Hepatocyte (in vitro differentiated cells): ENCODE results near the gene NXPE4.

Source experiments
- EZH2 ChIP-seq: fragments of 200-600 bp; sonication (generic); IDR thresholded peaks from 2 replicates; pipeline ENCODE4 v1.6.1; 2016; ENCODE audit warnings: antibody characterized with exemption, mild to moderate bottlenecking, borderline replicate concordance
- TF ChIP-seq, protein P1 (sequence below): fragments of 200-600 bp; sonication (generic); IDR thresholded peaks from 2 replicates; pipeline ENCODE4 v1.5.1; 2016; ENCODE audit warnings: antibody characterized with exemption, mild to moderate bottlenecking; ENCODE audit not compliant: poor library complexity

DNA sequence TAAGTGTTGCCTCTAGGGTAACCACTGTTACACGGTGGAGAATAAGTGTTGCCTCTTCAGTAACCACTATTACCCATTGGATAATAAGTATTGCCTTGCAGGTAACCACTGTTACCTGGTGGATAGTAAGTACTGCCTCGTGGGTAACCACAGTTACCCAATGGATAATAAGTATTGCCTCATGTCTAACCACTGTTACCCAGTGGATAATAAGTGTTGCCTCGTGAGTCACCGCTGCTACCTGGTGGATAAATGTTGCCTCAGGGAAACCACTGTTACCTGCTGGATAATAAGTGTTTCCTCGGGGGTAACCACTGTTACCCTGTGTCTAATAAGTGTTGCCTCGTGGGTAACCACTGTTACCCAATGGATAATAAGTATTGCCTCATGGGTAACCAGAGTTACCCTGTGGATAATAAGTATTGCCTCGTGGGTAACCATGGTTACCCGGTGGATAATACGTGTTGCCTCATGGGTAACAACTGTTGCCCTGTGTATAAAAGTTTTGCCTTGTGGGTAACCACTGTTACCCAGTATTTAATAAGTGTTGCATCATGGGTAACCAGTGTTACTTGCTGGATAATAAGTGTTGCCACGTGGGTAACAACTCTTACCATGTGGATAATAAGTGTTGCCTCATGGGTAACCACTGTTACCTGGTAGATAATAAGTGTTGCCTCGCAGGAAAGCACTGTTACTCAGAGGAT is 12.3 kb upstream of the NXPE4 start:
- TF ChIP-seq, protein P1, sequence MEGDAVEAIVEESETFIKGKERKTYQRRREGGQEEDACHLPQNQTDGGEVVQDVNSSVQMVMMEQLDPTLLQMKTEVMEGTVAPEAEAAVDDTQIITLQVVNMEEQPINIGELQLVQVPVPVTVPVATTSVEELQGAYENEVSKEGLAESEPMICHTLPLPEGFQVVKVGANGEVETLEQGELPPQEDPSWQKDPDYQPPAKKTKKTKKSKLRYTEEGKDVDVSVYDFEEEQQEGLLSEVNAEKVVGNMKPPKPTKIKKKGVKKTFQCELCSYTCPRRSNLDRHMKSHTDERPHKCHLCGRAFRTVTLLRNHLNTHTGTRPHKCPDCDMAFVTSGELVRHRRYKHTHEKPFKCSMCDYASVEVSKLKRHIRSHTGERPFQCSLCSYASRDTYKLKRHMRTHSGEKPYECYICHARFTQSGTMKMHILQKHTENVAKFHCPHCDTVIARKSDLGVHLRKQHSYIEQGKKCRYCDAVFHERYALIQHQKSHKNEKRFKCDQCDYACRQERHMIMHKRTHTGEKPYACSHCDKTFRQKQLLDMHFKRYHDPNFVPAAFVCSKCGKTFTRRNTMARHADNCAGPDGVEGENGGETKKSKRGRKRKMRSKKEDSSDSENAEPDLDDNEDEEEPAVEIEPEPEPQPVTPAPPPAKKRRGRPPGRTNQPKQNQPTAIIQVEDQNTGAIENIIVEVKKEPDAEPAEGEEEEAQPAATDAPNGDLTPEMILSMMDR: no peak
- TF ChIP-seq EZH2: no peak
